NCI-H1694 treated with DMSO at 0.1 percent for 48 hours (cell line): ENCODE results near the gene MAST1.
"Not testable (repeated sequence)": the region's sequence is repeated elsewhere in the genome, so short reads cannot be mapped to it uniquely, and the experiment has no call there.

Experiments used
- DNase-seq: peaks from one replicate; lab custom pipeline; 2025; lab: John Stamatoyannopoulos, UW

The MAST1 gene

GRCh38 chr19:12801466-12802266 is 36.6 kb upstream of the MAST1 start, which contains the start of the genes PRDX2 and THSD8:
Gene PRDX2, minus strand, starts transcription at chr19:12801800. Its CDS starts 539 bp downstream, at chr19:12801261.
Gene THSD8, plus strand, starts transcription at chr19:12802069. Its CDS starts 3 bp downstream, at chr19:12802072.
- DNase-seq = no peak

GRCh38 chr19:12802267-12803106 is 35.8 kb upstream of the MAST1 start:
- DNase-seq = peak; percentile 16

GRCh38 chr19:12804051-12804450 is 34.3 kb upstream of the MAST1 start:
- DNase-seq = no peak

DNA sequence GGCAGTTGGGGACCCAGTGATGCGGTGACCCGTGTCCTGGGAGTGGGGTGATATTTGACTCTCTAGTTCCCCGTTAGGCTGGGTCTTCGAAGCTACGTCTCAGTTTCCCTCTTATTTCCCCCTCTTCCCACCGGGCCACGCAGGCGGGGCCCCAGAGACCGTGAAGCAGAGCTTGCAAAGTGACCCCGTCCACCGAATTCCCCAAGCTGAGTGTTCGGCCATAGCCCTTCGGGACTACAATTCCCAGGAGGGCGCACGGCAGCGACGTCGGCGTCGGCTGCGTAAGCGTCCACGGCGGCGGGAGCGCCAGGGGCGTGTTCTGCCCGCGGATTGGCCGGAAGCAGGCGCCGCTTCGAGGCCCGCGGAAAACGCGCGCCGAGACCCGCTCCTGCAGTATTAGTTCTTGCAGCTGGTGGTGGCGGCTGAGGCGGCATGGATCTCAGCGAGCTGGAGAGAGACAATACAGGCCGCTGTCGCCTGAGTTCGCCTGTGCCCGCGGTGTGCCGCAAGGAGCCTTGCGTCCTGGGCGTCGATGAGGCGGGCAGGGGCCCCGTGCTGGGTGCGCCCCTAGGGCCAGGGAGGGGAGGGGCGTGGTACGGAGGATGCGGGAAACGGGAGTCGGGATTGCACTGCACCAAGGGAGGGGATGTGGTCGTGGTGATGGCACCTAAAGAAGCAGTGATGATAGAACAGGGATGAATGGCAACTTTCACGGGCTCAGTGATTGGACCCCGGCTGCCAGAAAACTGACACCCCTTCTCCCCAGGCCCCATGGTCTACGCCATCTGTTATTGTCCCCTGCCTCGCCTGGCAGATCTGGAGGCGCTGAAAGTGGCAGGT is 31.9 kb upstream of the MAST1 start, which contains the start of gene RNASEH2A:
RNASEH2A (plus strand) TSS at position 343 of the 840 bp plus-strand sequence; CDS start at position 433, 90 bp downstream.
- peak; percentile 79 for DNase-seq

DNA sequence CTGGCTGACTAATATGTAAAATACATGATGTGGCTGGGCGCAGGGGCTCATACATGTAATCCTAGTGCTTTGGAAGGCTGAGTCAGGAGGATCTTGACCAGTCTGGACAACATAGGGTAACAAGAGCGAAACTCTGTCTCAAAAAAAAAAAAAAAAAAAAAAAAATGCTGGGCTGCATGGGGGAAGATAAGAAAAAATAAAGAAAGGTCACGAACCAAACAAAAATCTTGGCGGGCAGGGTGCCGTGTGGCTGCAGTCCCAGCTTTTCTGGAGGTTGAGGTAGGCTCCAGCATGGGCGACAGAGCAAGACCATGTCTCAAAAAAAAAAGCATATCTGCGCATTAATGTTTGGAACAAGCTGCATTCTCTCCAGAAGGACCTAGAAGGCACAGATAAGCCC is 23.2 kb upstream of the MAST1 start:
- no peak for DNase-seq

- DNase-seq = not testable (repeated sequence)
These were observed 21.1 kb upstream of the MAST1 start for GRCh38 chr19:12817188-12817587.

DNA sequence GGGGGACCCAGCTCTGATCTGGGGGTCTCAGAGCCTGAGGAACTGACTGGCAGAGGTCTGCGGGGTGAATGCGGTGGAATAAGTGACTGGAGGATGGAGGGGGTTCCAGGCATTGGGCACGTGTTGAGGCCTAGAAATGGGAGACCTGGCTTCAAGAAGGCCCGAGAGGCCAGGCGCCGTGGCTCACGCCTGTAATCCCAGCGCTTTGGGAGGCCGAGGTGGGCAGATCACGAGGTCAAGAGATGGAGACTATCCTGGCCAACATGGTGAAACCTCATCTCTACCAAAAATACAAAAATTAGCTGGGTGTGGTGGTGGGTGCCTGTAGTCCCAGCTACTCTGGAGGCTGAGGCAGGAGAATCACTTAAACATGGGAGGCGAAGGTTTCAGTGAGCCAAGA is 20.5 kb upstream of the MAST1 start:
- not testable (repeated sequence) for DNase-seq

GRCh38 chr19:12821761-12822160 is 16.6 kb upstream of the MAST1 start:
- DNase-seq = no peak

DNA sequence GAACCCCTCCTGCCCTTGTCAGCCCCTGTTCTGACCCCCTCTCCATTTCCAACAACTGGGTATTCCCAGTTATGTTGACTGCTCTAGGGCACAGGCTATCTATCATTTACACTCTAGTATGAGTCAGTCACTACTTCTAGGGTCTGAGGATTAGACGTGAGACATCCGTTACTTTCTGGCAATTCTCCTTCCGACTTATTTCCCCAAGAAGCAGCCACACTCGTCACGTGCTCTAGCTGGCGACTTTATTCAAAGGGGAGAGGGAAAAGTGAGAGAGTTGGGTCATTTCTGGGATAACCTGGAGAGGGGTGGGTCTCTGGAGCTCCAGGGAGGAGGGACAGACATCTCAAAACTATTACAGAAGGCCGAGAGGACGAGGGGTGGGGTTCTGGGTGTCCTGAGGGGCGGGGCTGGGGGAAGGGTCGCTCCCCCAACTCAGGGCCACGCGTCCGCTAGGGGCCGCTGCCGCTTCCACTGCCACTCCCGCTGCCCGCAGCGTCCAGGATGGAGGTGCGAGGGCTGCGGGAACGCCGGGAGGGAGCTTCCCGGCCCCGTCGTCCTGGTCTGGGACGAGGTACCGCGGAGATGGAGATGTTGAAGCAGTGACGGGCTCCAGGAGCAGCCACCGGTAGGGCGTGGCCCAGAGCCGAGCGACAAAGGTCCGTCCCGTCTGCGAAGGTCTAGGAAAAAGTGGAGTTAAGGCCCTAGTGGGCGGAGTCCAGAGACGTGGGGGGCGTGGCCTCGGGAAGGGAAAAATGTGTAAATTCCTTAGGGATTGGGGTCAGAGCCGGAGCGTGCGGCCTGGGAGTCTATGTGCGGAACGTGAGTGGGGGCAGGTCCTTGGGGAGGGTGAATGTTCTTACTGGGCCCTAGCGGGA is 12.8 kb upstream of the MAST1 start:
- no peak for DNase-seq

- peak; percentile 46 for DNase-seq
These were observed 9.8 kb upstream of the MAST1 start for GRCh38 chr19:12828494-12828893.

DNA sequence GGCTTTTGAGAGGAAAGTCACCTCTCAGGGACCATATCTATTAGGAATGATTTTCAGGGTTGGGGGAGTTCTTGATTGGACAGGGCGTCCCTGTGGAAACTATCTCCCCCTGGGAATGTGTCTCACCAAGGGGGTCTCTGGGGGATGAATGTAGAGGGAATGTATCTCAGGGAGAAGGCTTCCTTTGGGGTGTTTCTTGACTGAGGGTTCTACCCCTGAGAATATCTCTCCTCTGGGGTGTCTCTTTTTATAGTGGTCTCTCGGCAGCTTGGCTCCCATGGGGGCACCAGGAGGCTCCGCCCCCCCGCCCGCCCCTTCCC is 4.9 kb upstream of the MAST1 start:
- peak; percentile 45 for DNase-seq

DNA sequence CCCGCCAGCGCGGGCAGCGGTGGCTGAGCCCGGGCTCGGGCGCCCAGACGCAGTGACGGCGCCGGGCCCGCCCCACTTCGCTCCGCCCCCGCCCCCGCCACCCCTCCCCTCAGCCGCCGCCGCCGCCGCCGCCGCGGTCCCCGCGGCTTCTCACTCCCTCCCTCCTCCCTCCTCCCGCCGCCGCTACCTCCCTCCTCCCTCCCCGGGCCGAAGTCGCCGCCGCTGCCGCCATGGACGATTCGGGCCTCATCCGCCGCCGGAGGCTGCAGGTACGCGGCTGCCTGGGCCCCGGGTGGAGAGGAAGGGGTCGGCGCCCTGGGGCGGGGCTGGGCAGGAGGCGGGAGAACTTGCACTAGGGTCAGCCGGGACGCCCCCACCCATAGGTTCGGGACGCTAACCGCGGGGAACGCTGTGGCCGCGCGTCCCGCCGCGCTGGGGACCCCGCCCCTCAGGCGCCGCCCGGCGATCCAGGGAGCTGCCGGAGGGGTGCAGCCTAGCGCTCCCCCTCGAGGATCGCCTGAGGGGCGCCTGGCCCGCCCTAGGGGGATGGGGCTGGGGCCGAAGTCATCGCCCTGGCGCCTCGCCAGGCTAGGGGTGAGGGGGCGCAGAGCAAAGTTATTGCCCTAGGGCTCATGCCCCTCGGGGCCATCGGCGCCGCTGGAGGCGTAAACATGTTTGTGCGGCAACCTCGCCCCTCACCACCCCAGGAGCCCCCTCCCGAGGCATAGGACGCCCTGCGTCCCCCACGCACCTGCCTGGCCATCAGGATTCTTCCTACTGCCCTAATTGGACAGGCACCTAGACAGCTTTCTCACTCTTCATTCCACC is 4.4 kb upstream of the MAST1 start:
- no peak for DNase-seq

- no peak for DNase-seq
These were observed 3.8 kb upstream of the MAST1 start, which contains the start of gene RTBDN for GRCh38 chr19:12834566-12834943. Gene RTBDN, minus strand, starts transcription at chr19:12834579. Its CDS starts 4,600 bp downstream, at chr19:12829979.

DNA sequence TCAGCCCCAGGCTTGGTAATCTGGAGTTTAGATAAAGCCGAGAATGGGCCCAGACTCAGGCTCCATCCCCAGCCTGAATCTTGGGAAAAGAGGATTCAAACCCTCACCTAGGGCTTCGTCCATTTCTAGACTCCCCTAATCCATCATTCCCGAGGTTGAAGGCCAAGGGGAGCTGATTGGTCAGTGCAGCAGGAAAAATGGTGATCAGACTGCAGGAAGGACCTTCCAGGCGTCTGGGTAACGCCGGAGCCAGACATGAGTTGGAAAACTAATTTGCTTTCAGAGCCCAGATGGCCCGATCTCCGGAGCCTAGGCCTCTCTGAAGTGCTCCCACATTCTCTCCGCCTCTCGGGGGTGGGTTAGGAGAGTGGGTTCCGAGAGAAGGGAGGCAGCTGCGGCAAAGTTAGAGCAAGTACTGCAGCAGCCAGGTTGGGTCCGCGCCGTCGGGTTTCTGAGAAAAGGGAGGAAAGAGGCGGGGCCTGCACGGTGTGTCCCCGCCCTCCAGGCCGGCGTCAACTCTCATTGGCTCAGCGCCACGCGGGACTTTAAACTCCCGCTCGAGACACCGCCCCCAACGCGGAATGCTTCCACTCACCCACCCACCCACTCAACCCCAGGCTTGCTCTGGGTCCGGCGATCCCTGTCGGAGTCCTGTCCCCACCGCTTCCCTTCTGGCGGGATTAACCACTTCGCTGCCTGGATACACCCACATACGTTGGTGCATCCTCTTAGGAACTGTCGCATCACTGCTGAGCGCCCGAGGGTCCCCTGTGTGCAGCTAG is 3.1 kb upstream of the MAST1 start:
- DNase-seq = no peak

DNA sequence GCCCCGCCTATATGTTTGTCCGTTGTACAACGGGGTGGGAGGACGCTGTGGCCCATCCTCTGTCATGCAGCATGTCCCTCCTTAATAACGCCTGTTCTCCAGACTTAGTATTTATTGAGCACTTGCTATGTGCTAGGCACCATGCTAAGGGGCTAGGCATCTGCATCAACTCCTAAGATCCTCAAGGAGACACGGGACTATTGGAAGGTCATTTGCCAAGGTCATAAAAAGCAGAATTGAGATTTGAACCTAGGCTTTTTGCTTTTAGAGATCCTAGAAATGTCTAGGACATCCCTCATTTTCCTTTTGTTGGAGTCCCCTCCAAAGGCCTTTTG is 1.8 kb upstream of the MAST1 start:
- DNase-seq = no peak

- DNase-seq = no peak
These were observed 1.1 kb upstream of the MAST1 start for GRCh38 chr19:12837225-12837624.

- peak; percentile 15 for DNase-seq
These were observed 806 bp downstream of the MAST1 start for GRCh38 chr19:12838886-12839756.
